ENCODE results near the gene WDR35. TPM values are rescaled to one million over a fixed set of nuclear protein-coding genes. Genes with fewer than 3 reads are reported as not detected.
A peak's percentile ranks its signal among the peaks of the same experiment; 100 is the strongest.

The WDR35 gene
- total RNA-seq, 1 donor from 2014 or later, result 13.5 TPM

DNA sequence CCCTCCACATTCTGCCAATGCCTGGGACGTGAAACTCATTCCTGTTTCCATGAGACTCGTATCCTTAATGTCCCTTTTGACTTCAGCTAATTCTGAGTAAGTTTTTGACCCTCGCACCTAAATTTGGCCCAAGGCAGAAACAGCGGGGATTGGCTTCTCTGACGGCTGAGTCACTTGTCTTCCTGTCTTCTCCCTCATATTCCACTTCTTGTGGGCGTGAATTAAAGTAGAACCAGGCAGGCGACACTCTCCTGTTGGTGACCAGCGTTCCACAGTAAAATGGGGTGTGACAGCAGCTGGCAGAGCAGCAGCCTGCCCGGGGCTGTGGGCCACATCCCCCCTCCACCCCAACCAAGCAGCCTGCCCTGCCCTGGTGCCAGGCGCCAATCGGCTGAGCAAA lies 103.6 kb downstream of the WDR35 start:
- TF ChIP-seq, protein P1, sequence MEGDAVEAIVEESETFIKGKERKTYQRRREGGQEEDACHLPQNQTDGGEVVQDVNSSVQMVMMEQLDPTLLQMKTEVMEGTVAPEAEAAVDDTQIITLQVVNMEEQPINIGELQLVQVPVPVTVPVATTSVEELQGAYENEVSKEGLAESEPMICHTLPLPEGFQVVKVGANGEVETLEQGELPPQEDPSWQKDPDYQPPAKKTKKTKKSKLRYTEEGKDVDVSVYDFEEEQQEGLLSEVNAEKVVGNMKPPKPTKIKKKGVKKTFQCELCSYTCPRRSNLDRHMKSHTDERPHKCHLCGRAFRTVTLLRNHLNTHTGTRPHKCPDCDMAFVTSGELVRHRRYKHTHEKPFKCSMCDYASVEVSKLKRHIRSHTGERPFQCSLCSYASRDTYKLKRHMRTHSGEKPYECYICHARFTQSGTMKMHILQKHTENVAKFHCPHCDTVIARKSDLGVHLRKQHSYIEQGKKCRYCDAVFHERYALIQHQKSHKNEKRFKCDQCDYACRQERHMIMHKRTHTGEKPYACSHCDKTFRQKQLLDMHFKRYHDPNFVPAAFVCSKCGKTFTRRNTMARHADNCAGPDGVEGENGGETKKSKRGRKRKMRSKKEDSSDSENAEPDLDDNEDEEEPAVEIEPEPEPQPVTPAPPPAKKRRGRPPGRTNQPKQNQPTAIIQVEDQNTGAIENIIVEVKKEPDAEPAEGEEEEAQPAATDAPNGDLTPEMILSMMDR (IDR thresholded peaks at IDR 0.05; ENCODE audit: unreplicated experiment), result no peak
- no peak for DNase-seq (ENCODE audit: low spot score in 2 of 2, unreplicated experiment in 2 of 2)
- H3K9me3 Mint-ChIP-seq, result no peaks in the 10 kb centered on the region
- H3K4me3 Mint-ChIP-seq, result no peak overlapping the region
- peaks cover 8% of the 10 kb centered on the region for H3K27me3 Mint-ChIP-seq (ENCODE audit: low read depth)
- H3K27ac Mint-ChIP-seq, result no peak overlapping the region
- H3K36me3 Mint-ChIP-seq, result no peaks in the 10 kb centered on the region
- peaks cover 4% of the 10 kb centered on the region for H3K4me1 Mint-ChIP-seq

DNA sequence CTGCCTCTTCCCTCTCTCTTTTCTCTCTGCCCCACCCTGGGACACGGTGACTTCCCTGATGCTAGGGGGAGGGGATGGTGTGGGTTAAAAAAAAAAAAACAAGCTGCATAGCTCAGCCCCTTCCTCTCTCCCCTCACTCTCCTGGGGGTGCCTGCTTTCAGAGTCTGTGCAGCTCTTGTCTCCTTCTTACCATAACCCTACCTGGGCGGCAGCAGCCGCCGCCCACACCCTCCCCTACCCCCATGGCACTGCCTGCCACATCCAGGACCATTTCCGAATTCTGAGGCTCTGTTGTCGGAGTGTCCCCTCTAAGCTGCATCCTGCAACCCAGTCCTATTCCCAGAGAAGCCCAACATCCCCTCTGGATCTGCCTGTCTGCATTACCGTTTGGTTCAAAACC lies 104.1 kb downstream of the WDR35 start:
- Mint-ChIP-seq H3K4me3 (no peak overlapping the region), H3K9me3 (no peaks in the 10 kb centered on the region)

DNA sequence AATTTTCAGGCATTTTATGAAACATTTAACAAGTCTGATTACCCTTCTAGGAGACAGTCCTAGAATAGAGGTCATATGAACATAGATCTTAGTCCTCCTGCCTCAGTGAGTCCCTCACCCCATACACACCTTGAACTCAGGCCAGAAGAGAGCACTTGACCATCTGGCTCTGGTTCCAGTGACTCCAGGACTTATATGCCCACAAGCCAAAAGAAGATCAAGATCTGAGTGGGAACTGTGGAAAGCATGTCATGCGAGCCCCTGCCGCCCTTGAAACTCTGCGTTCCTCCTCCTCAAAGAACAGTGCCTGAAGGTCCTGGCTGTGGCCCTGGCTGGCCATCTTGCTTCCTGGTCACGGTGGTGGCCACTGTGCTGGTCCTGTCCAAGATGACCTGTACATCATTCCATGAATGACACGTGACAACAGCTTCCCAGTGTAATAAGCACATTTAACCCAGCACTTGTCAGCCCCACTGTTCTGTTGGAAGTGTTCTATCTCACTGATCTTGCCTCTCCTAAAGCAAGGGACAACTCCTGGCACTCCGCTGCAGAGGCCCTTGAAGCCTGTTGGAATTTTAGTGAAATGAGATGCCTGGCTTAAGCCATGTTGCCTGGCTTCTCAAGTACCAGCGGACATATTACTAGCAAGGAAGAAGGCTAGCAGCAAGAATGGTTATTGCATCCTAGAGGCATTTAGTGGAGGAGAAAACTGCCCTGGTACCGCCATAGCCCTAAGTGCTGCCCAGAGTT lies 105.8 kb downstream of the WDR35 start:
- H3K4me1 Mint-ChIP-seq, result peaks cover 4% of the 10 kb centered on the region
- no peaks in the 10 kb centered on the region for H3K9me3 Mint-ChIP-seq
- TF ChIP-seq, protein P1 (IDR thresholded peaks at IDR 0.05; ENCODE audit: unreplicated experiment), result no peak
- no peak overlapping the region for H3K4me3 Mint-ChIP-seq
- no peak overlapping the region for H3K27ac Mint-ChIP-seq
- peaks cover 9% of the 10 kb centered on the region for H3K27me3 Mint-ChIP-seq (ENCODE audit: low read depth)
- peak in 1 of 2 experiments; percentile 14 for DNase-seq (ENCODE audit: low spot score in 2 of 2, unreplicated experiment in 2 of 2)
- H3K36me3 Mint-ChIP-seq, result no peaks in the 10 kb centered on the region

More for the DNA sequence above, 104.1 kb downstream of the WDR35 start:
- Mint-ChIP-seq H3K36me3 (no peaks in the 10 kb centered on the region), H3K27me3 (ENCODE audit: low read depth) (peaks cover 9% of the 10 kb centered on the region), H3K27ac (no peak overlapping the region), H3K4me1 (peaks cover 4% of the 10 kb centered on the region)
- no peak for DNase-seq (ENCODE audit: low spot score in 2 of 2, unreplicated experiment in 2 of 2)
- TF ChIP-seq, protein P1 (IDR thresholded peaks at IDR 0.05; ENCODE audit: unreplicated experiment), result no peak

DNA sequence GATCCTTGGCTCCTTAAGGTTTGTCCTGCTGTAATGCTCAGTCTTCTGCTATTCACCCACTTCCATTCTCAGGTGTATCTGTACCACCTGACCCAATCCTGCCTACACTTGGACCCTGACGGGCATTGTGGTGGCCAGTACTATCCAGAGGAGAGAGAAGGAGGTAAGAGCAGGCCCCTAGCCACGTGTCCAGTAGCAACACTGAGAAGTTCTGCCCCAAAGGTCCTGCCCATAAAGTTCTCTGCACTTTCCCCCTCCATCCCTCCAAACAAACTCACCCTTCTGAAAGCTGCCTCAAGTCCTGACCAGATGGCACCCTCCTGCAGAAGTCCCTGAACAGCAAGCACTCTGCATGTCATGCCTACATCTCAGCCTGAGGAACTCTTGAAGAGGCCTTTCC lies 106.4 kb downstream of the WDR35 start:
- no peaks in the 10 kb centered on the region for H3K9me3 Mint-ChIP-seq
- H3K36me3 Mint-ChIP-seq, result no peaks in the 10 kb centered on the region
- peak in 1 of 2 experiments; percentile 11 for DNase-seq (ENCODE audit: low spot score in 2 of 2, unreplicated experiment in 2 of 2)
- no peak overlapping the region for H3K4me3 Mint-ChIP-seq
- H3K27me3 Mint-ChIP-seq (ENCODE audit: low read depth), result peaks cover 9% of the 10 kb centered on the region
- H3K4me1 Mint-ChIP-seq, result peaks cover 4% of the 10 kb centered on the region
- no peak overlapping the region for H3K27ac Mint-ChIP-seq
- TF ChIP-seq, protein P1 (IDR thresholded peaks at IDR 0.05; ENCODE audit: unreplicated experiment), result no peak

DNA sequence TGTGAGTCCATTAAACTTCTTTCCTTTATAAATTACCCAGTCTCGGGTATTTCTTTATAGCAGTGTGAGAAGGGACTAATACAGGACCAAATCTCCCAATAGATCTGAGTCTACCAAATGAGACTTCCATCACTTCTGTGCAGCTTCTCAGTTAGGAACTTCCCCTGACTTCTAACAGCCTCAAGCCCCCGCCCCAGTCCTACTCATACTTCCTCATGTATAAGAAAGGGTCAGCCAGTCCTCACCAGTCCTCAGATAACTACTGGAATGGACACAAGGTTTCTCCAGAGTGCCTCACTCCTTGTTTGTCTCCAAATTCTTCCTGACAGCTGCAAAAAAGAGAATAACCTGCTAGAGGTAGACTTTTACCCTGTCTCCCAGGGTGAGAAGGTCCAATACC lies 107.6 kb downstream of the WDR35 start:
- H3K36me3 Mint-ChIP-seq, result no peaks in the 10 kb centered on the region
- H3K27ac Mint-ChIP-seq, result no peak overlapping the region
- no peak overlapping the region for H3K4me3 Mint-ChIP-seq
- DNase-seq (ENCODE audit: low spot score in 2 of 2, unreplicated experiment in 2 of 2), result no peak
- no peaks in the 10 kb centered on the region for H3K9me3 Mint-ChIP-seq
- peaks cover 9% of the 10 kb centered on the region for H3K27me3 Mint-ChIP-seq (ENCODE audit: low read depth)
- H3K4me1 Mint-ChIP-seq, result no peaks in the 10 kb centered on the region
- TF ChIP-seq, protein P1 (IDR thresholded peaks at IDR 0.05; ENCODE audit: unreplicated experiment), result no peak
